ENCODE data around the gene NEGR1.

- TF ChIP-seq EZH2phosphoT487 (IDR thresholded peaks at IDR 0.05; ENCODE audit: borderline replicate concordance) (no peak), CTCF (conservative IDR thresholded peaks at IDR 0.05; ENCODE audit: low read length) (no peak)
Observed at GRCh38 chr1:71657891-71658679, 624.3 kb downstream of the NEGR1 start.

Data from Loucy (cell line).